Mesenchymal stem cell (in vitro differentiated cells and primary cell): ENCODE data around the gene CLCN4.

Experiments
- DNase-seq: peaks from one replicate; pipeline ENCODE4 v3.0.0-alpha.2; 2013
- H2AFZ ChIP-seq: one replicate; pipeline ENCODE4 v1.6.1; 2013; ENCODE audit warnings: low read depth, mild to moderate bottlenecking, control low read depth, inconsistent platforms, low read length, moderate library complexity
- H2AK5ac ChIP-seq: 2 replicates; pipeline ENCODE4 v1.6.1; 2013; ENCODE audit warnings: low read length, moderate library complexity, mild to moderate bottlenecking, inconsistent platforms; ENCODE audit not compliant: severe bottlenecking
- H2BK120ac ChIP-seq: one replicate; pipeline ENCODE4 v1.6.1; 2013; ENCODE audit warnings: low read depth, mild to moderate bottlenecking, inconsistent platforms, low read length, moderate library complexity
- H2BK12ac ChIP-seq, 2 experiments: one replicate each; pipeline ENCODE4 v1.6.1; 2013; ENCODE audit warnings: inconsistent platforms in 2 of 2, low read length in 2 of 2, mild to moderate bottlenecking in 2 of 2, moderate library complexity in 2 of 2, control low read depth in 1 of 2
- H2BK15ac ChIP-seq: one replicate; pipeline ENCODE4 v1.6.1; 2013; ENCODE audit warnings: mild to moderate bottlenecking, low read depth, inconsistent platforms; ENCODE audit not compliant: poor library complexity, severe bottlenecking
- H2BK5ac ChIP-seq: 2 replicates; pipeline ENCODE4 v1.6.1; 2013; ENCODE audit warnings: low read depth, mild to moderate bottlenecking, low read length, control low read depth, inconsistent platforms; ENCODE audit not compliant: poor library complexity, severe bottlenecking
- H3K14ac ChIP-seq, 2 experiments: one replicate each; pipeline ENCODE4 v1.6.1; 2013; ENCODE audit warnings: inconsistent platforms in 2 of 2, low read length in 2 of 2, control low read depth in 1 of 2, mild to moderate bottlenecking in 1 of 2, moderate library complexity in 1 of 2
- H3K18ac ChIP-seq, 2 experiments: one replicate each; pipeline ENCODE4 v1.6.1; 2013; ENCODE audit warnings: inconsistent platforms in 2 of 2, low read length in 2 of 2, control low read depth in 1 of 2, low read depth in 1 of 2, mild to moderate bottlenecking in 1 of 2
- H3K23ac ChIP-seq, 2 experiments: one replicate each; pipeline ENCODE4 v1.6.1; 2013; ENCODE audit warnings: inconsistent platforms in 2 of 2, low read length in 2 of 2, mild to moderate bottlenecking in 2 of 2, moderate library complexity in 2 of 2, control low read depth in 1 of 2
- H3K27ac ChIP-seq: 2 replicates; pipeline ENCODE4 v1.5.1; 2013; ENCODE audit warnings: mild to moderate bottlenecking, moderate library complexity, low read length, control low read depth, inconsistent platforms; ENCODE audit not compliant: poor library complexity, severe bottlenecking
- H3K27me3 ChIP-seq, 2 experiments: 2 replicates each; pipeline versions ENCODE4 v1.6.1 to v1.7.0; 2013; ENCODE audit warnings: low read length in 2 of 2, mild to moderate bottlenecking in 2 of 2, moderate library complexity in 2 of 2, control low read depth in 1 of 2, inconsistent platforms in 1 of 2; ENCODE audit not compliant: control insufficient read depth in 1 of 2, insufficient read depth in 1 of 2
- H3K36me3 ChIP-seq, 2 experiments: 2 replicates each; pipeline versions ENCODE4 v1.6.1 to v1.7.0; 2013; ENCODE audit warnings: low read length in 2 of 2, control low read depth in 1 of 2, inconsistent platforms in 1 of 2, low read depth in 1 of 2, mild to moderate bottlenecking in 1 of 2; ENCODE audit not compliant: insufficient read depth in 2 of 2, control insufficient read depth in 1 of 2
- H3K4ac ChIP-seq, 2 experiments: one replicate each; pipeline ENCODE4 v1.6.1; 2013; ENCODE audit warnings: inconsistent platforms in 2 of 2, low read length in 2 of 2, mild to moderate bottlenecking in 2 of 2, moderate library complexity in 2 of 2, control low read depth in 1 of 2, low read depth in 1 of 2
- H3K4me1 ChIP-seq: 2 replicates; pipeline ENCODE4 v1.6.1; 2013; ENCODE audit warnings: low read depth, low read length, control low read depth; ENCODE audit not compliant: control insufficient read depth, insufficient read depth
- H3K4me2 ChIP-seq: 2 replicates; pipeline ENCODE4 v1.6.1; 2013; ENCODE audit warnings: low read length, mild to moderate bottlenecking, inconsistent platforms; ENCODE audit not compliant: poor library complexity, severe bottlenecking
- H3K4me3 ChIP-seq, 2 experiments: 2 replicates each; pipeline versions ENCODE4 v1.5.1 to v1.7.0; 2013; ENCODE audit warnings: low read length in 2 of 2, mild to moderate bottlenecking in 2 of 2, control low read depth in 1 of 2, low read depth in 1 of 2; ENCODE audit not compliant: insufficient read depth in 1 of 2
- H3K79me1 ChIP-seq: replicated peaks from 2 replicates; pipeline ENCODE4 v1.6.1; 2013; ENCODE audit warnings: mild to moderate bottlenecking, control low read depth, low read length, inconsistent platforms; ENCODE audit not compliant: poor library complexity, severe bottlenecking
- H3K9ac ChIP-seq: 2 replicates; pipeline ENCODE4 v1.7.0; 2013; ENCODE audit warnings: mild to moderate bottlenecking, low read length, moderate library complexity
- H3K9me3 ChIP-seq: 2 replicates; pipeline ENCODE4 v1.7.0; 2013; ENCODE audit warnings: mild to moderate bottlenecking, low read length; ENCODE audit not compliant: control insufficient read depth
- H4K8ac ChIP-seq: one replicate; pipeline ENCODE4 v1.6.1; 2013; ENCODE audit warnings: inconsistent platforms, mild to moderate bottlenecking, low read length, moderate library complexity
- H4K91ac ChIP-seq: one replicate; pipeline ENCODE4 v1.6.1; 2013; ENCODE audit warnings: mild to moderate bottlenecking, low read length, inconsistent platforms
- WGBS: methylation state at CpG from one replicate; pipeline ENCODE4 v1.1.7; 2013; ENCODE audit warnings: mixed read lengths; 5-methylcytosine and 5-hydroxymethylcytosine counted together

CLCN4 gene

DNA sequence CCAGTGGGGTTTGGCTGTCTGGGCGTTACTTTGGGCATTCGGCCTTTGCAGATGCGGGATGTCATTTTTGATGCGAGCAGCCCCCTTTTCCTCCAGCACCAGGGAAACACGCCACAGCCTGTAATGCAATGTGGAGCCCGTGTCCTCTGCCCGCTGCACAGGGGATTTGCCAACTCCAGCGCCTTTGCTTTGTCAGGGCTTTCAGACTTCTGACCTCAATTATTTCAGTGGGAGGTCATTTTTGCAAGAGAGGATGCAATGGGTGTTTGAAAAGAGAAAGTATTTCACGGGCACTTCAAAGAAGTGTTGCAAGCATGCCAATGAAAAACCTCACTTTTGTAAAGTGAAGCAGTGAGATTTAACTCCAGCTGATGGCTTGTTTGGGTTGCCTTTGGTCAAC is 11.5 kb downstream of the CLCN4 start:
- H2BK5ac ChIP-seq: no peak overlapping the region
- H3K79me1 ChIP-seq: peaks cover 4% of the 10 kb centered on the region
- no peak overlapping the region for H2AFZ ChIP-seq
- no peak for DNase-seq
- H2BK12ac ChIP-seq: no peak overlapping the region
- H3K4me1 ChIP-seq: peaks cover 5% of the 10 kb centered on the region
- no peak overlapping the region for H3K23ac ChIP-seq
- H3K14ac ChIP-seq: no peak overlapping the region
- H3K9me3 ChIP-seq: no peaks in the 10 kb centered on the region
- no peak overlapping the region for H3K4me2 ChIP-seq
- H2AK5ac ChIP-seq: no peak overlapping the region
- H4K91ac ChIP-seq: no peak overlapping the region
- WGBS: 93% methylated on average over 9 of the region's 9 CpGs
- H3K4ac ChIP-seq: no peak overlapping the region
- no peak overlapping the region for H3K4me3 ChIP-seq
- H4K8ac ChIP-seq: no peak overlapping the region
- H3K18ac ChIP-seq: no peak overlapping the region
- H3K27me3 ChIP-seq: peaks cover 0 to 3% of the 10 kb centered on the region in 2 experiments
- H2BK120ac ChIP-seq: no peak overlapping the region
- no peaks in the 10 kb centered on the region for H3K36me3 ChIP-seq
- H3K9ac ChIP-seq: no peak overlapping the region
- H2BK15ac ChIP-seq: no peak overlapping the region
- H3K27ac ChIP-seq: no peak overlapping the region

- peaks cover 11% of the 10 kb centered on the region for H3K4me1 ChIP-seq
- H3K4ac ChIP-seq: no peak overlapping the region
- no peaks in the 10 kb centered on the region for H3K9me3 ChIP-seq
- H4K8ac ChIP-seq: no peak overlapping the region
- H4K91ac ChIP-seq: no peak overlapping the region
- H3K4me2 ChIP-seq: no peak overlapping the region
- no peak overlapping the region for H2AK5ac ChIP-seq
- no peak overlapping the region for H2AFZ ChIP-seq
- H3K27ac ChIP-seq: no peak overlapping the region
- H2BK15ac ChIP-seq: no peak overlapping the region
- no peaks in the 10 kb centered on the region for H3K36me3 ChIP-seq
- peaks cover 6% of the 10 kb centered on the region for H3K79me1 ChIP-seq
- no peak overlapping the region for H2BK12ac ChIP-seq
- DNase-seq: no peak
- WGBS: no CpG with 5 or more reads among the region's 3 CpGs
- H3K14ac ChIP-seq: no peak overlapping the region
- H3K9ac ChIP-seq: no peak overlapping the region
- H3K4me3 ChIP-seq: no peak overlapping the region
- peaks cover 0 to 3% of the 10 kb centered on the region in 2 experiments for H3K27me3 ChIP-seq
- no peak overlapping the region for H2BK5ac ChIP-seq
- no peak overlapping the region for H3K23ac ChIP-seq
- no peak overlapping the region for H2BK120ac ChIP-seq
- no peak overlapping the region for H3K18ac ChIP-seq
Observed at GRCh38 chrX:10169175-10169574, 12.4 kb downstream of the CLCN4 start.

DNA sequence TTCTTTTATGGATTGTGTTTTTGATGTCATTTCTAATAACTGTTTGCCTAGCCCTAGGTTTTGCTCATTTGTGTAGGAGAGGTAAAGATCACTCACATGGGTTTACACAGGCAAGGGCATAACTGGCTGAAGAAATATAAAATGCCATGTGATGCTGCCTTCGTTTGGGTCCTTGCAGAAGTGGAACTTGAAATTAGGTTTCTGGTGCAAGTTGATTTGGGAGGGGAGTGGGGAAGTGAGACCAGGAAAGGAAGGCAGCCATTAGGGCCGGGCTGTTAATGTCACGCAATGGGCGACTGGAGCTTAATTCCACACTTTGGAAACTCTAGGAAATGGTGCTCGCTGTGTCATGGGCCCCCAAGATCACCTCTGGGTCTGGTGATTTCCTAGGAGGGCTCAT is 14.5 kb downstream of the CLCN4 start:
- Histone ChIP-seq H3K79me1 (peaks cover 8% of the 10 kb centered on the region), H3K4me1 (peaks cover 22% of the 10 kb centered on the region), H3K4ac (no peak overlapping the region), H3K14ac (no peak overlapping the region), H3K27ac (no peak overlapping the region), H3K36me3 (no peaks in the 10 kb centered on the region), H2AK5ac (no peak overlapping the region), H3K18ac (no peak overlapping the region), H3K27me3 (peaks cover 0 to 3% of the 10 kb centered on the region in 2 experiments), H4K8ac (no peak overlapping the region), H4K91ac (no peak overlapping the region), H2BK5ac (no peak overlapping the region), H3K9ac (no peak overlapping the region), H2BK15ac (no peak overlapping the region), H2BK120ac (no peak overlapping the region), H3K4me3 (no peak overlapping the region), H2BK12ac (no peak overlapping the region), H3K4me2 (no peak overlapping the region), H3K23ac (no peak overlapping the region), H3K9me3 (no peaks in the 10 kb centered on the region), H2AFZ (no peak overlapping the region)
- DNase-seq: no peak
- WGBS: 90% methylated on average over 5 of the region's 5 CpGs

DNA sequence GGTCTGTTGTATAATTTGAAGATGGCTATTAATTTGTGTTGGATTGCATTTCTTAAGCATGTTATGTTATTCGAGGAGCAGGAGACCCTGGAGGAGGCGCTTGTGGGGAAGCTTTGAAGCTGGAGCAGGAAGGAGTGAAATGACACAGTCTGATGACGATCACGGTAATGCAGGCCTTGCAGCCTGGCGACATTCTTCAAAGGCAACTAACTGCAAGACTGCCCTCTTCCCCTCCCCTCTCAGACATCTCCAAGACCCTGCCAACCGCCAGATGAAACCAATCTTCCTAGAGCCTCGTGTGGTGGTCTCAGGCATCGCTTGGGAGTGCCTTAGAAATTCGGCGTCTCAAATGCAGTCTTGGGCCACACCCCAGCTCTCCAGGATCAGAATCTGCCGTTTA is 16.1 kb downstream of the CLCN4 start:
- H3K14ac ChIP-seq: no peak overlapping the region
- H3K9ac ChIP-seq: peak overlapping the region; percentile 49
- WGBS: 38% methylated on average over 11 of the region's 11 CpGs
- H3K9me3 ChIP-seq: no peaks in the 10 kb centered on the region
- no peak overlapping the region for H2BK120ac ChIP-seq
- H2BK5ac ChIP-seq: no peak overlapping the region
- H2AK5ac ChIP-seq: no peak overlapping the region
- DNase-seq: peak; percentile 38
- no peaks in the 10 kb centered on the region for H3K27me3 ChIP-seq
- H3K4ac ChIP-seq: no peak overlapping the region
- H3K23ac ChIP-seq: no peak overlapping the region
- no peak overlapping the region for H3K4me3 ChIP-seq
- H3K4me1 ChIP-seq: peaks cover 22% of the 10 kb centered on the region
- no peak overlapping the region for H2AFZ ChIP-seq
- no peak overlapping the region for H4K91ac ChIP-seq
- no peak overlapping the region for H2BK15ac ChIP-seq
- H3K18ac ChIP-seq: peak overlapping the region in 1 of 2 experiments; percentile 4
- no peak overlapping the region for H3K4me2 ChIP-seq
- H3K27ac ChIP-seq: no peak overlapping the region
- peaks cover 8% of the 10 kb centered on the region for H3K79me1 ChIP-seq
- H2BK12ac ChIP-seq: no peak overlapping the region
- no peaks in the 10 kb centered on the region for H3K36me3 ChIP-seq
- H4K8ac ChIP-seq: peak overlapping the region; percentile 76
